ENCODE measurements around the gene SCYGR4.
"Not testable (repeated sequence)": the region's sequence is repeated elsewhere in the genome, so short reads cannot be mapped to it uniquely, and the experiment has no call there.

SCYGR4 gene, protein sequence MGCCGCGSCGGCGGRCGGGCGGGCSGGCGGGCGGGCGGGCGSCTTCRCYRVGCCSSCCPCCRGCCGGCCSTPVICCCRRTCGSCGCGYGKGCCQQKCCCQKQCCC

DNA sequence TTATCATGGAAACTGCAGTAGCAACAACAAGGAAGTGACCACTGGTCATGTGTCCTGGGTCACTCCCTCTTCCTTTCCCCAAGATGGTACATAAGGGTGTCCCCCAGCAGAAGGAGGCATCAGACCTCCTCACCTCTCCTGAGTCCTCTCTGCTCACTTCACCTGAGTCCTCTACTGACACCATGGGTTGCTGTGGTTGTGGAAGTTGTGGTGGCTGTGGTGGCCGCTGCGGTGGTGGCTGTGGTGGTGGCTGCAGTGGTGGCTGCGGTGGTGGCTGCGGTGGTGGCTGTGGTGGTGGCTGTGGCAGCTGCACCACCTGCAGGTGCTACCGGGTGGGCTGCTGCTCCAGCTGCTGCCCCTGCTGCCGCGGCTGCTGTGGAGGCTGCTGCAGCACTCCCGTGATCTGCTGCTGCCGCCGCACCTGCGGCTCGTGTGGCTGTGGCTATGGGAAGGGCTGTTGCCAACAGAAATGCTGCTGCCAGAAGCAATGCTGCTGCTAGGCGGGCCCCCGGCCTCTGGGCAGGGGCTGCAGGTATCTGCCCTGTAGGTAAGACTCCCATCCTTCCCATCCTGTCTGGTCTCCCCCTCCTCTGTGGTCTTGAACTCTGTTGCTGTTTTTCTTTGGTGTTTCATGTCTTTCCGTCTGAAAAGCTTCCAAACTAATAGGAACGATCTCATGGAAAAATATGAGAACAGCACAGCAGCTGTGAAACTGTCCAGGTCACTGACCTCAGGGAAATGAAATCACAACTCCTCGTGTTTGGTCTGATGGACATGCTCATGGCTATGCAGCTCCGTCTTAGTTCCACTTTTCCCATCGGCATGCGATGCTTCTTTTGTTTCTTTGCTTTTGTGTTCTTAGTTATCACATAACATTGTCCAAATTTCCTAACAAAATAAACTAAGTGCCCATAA is at the start of gene SCYGR4:
SCYGR4 (plus strand) TSS at position 183 of the 915 bp plus-strand sequence; CDS start at position 183, 0 bp downstream.
- no peak for DNase-seq

DNA sequence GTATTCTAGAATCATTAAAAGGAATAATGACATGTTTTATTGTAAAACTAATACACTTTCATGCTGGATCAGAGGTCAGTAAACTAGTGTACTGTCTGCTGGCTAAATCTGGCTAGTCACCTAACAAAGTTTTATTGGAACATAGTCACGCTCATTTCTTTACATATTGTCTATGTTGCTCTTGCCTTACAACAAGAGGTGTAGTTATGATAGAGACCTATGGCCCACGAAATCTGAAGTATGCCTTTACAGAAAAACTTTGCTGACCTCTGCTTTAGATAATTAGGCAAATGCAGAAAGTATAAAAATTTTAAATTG is 48.5 kb upstream of the SCYGR4 start:
- no peak for DNase-seq

DNA sequence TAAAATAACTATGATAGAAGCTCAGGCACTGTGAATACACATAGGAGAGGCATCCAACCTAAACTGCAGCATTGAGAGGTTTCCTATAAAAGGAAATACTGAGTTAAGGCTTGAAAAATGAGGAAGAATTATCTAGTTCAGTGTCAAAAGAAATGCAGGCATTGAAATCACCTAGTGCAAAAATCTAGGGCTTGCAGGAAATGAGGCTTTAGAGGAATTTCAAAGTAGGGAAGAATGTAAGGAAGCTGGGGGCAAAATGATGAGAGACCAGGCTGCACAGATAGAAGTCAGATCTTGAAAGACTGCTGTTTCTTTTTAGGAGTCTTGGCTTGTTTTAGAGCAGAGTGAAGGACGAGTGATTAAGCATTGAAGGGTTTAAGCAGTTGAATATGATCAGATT is 46.7 kb upstream of the SCYGR4 start:
- no peak for DNase-seq

DNA sequence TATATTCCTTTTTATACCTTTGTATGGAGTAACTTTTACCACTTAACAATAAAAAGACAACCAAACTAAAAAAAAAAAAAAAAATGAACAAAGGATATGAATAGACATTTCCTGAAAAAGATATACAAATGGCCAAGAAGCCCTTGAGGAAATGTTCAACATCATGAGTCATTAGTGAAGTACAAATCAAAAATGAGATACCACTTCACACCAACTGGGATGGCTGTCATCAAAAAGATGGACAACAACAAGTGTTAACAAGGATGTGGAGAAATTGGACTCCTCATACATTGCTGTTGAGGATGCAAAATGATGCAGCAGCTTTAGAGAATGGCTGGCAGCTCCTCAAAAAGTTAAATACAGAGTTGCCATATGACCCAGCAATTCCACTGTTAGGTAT is 41.2 kb upstream of the SCYGR4 start:
- no peak for DNase-seq

DNA sequence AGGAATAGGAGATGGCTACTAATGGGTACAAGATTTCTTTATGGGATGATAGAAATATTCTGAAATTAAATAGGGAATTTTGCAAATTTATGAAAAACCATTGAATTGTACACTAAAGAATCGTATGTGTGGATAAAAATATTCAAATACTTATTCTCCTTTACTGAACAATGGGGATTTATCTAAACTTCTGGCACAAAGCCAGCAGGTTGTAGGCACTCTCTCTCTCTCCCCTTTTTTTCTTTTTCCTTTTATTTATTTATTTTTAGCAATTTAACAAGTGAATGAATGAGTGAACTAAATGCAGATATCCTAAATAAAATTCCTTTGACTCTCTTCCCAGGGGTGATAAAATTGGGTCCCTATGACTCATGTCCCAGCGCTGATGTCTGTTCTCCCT is 40.5 kb upstream of the SCYGR4 start:
- no peak for DNase-seq

DNA sequence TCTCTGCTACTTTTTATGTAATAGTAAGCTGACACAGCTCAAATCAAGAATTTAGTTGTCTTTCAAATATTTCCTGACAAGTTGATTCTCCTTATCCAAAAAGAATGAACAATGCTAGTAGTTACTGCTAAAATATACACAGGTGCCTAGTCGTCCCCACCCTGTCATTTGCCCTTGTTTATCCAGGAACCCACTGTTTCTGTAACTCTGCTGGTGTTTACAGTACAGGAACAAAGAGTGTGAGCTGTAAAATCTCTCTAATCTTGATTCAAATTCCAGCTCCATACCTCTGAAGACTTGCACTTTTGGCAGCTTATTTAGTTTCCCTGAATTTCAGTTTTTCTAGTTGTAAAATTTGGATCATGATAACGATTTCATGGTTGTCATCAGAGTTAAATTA is 39.7 kb upstream of the SCYGR4 start:
- DNase-seq: no peak

DNA sequence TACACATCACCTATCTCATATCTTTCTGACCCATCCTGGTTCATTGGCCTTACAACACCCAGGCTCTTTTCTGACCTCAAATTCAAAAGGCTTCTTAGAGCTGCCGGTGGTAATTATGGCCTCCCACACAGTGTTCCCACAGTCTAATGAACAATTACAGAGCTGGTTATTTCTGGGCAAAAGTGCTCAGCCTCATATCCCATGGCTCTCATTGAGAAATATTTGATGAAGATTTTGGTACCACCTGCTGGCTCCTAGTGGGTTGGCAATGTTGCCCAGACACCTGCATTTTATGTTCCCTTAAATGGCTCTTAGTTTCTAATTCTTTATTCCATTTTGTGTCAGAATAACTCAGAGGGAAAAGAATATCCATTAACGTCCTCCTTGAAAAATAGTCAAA is 38.7 kb upstream of the SCYGR4 start:
- DNase-seq: peak in 1 of 2 experiments; percentile 6

DNA sequence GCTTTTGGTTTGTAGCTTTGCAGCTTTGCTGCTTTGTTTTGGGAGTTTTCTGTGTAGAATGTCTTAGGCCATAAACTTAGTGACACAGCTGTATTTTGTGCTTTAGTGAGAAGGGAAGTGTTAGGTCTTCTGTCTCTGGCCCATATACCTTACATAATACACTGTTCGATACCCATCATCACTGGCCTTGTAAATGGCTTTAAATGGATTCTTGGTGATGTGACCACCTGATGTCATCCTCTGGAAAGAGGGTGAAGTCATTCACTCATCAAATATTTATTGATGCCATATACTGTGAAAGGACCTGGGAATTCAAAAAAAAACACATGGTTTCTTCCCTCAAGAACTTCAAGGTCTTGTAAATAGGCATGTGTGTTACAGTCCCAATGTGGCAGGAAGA is 37.5 kb upstream of the SCYGR4 start:
- DNase-seq: no peak

DNA sequence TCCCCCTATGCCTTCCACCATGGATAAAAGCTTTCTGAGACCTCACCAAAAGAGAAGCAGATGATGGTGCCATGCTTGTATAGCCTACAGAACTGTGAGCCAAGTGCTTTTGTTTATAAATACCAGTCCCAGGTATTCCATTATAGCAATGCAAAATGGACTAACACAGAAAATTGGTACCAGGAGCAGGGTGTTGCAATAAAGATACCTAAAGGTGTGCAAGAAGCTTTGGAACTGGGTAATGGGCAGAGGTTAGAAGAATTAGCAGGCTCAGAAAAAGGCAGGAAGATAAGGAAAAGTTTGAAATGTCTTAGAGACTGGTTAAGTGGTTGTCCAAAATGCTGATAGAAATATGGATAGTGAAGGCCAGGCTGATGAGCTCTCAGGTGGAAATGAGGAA is 34.9 kb upstream of the SCYGR4 start:
- DNase-seq: no peak

DNA sequence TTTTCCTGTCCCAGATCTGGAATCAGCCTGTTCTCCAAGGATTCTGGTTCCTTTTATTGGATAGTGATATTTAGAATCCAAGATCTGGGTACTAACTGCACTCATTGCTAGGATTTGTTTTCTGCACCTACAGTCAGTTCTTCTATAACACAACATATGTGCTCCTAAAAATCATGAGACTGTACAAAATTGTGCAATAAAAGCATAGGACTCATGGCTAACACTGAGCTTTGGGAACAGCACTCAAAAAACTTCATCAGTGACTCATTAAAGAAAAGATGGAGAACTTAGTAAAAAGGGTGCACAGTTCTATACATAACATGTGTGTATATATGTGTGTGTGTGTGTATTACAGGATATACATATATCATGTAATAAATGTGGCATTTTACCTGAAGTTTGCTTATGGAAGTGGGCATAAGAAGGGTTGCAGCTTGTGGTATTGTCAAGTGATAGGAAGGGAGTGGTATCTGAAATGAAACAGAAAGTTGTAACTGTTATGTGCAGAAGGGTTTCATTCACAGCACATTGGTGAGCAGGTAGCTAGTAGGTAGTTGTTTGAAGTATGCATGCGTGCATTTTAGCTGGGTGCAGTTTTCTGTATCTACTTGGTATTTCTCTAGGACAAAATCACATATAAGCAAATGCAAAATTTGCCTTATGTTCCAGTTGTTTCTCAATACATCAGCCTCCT is 24.5 kb upstream of the SCYGR4 start:
- DNase-seq: no peak

DNA sequence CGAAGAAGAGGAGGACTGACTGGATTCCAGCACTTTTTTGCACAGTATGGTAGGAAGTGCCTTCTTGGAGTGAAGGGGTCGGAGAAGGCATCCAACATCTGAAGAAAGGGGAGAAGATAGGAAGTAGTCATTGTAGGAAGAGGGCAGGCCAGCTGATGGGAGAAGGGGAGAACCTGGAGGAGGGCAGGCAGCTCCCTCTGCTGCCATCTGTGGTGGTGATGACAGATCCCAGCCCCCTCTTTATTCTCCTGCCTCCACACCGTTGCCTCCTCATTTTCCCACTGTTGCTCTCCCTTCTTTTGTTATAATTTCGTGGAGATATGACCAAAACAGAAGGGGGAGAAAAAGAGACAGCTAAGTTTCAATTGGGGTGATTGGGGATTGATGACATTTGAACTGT is 21.5 kb upstream of the SCYGR4 start:
- DNase-seq: no peak

DNA sequence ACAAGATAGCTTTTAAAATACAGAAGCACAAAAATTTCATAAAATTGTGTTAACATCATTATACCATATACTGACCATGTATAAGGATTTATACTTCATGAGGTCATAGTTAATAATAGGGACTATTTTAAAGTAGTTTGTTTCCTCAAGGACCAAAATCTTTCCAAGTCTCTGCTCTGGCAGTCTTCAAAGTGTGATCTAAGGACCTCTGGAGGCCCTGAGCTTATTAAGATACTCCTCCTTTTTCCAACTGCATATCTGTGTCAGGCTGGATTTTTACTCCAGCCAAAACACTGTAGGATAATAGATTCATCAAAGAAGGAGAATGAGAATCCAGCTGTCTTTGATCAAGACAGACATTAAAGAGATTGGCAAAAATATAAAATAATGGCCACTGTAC is 20.3 kb upstream of the SCYGR4 start:
- no peak for DNase-seq

DNA sequence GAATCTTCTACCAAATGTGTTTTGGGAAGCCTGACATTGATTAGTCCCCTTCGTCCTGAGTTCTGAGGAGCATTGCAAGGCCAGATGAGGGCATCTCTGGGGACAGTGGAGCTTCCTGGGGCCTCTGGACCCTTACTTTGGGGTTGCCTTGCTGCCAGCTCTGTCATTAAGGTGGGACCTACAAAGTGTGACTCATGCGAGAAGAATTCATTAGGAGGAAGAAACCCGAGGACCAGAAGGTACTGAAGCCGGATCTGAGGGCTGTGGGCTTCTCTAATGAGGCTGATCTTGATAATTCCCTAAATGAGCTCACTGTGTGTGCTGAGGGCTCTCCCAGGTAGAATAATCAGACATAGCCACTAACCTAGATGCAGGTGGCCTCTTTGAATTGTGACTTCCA is 19.3 kb upstream of the SCYGR4 start:
- DNase-seq: no peak

DNA sequence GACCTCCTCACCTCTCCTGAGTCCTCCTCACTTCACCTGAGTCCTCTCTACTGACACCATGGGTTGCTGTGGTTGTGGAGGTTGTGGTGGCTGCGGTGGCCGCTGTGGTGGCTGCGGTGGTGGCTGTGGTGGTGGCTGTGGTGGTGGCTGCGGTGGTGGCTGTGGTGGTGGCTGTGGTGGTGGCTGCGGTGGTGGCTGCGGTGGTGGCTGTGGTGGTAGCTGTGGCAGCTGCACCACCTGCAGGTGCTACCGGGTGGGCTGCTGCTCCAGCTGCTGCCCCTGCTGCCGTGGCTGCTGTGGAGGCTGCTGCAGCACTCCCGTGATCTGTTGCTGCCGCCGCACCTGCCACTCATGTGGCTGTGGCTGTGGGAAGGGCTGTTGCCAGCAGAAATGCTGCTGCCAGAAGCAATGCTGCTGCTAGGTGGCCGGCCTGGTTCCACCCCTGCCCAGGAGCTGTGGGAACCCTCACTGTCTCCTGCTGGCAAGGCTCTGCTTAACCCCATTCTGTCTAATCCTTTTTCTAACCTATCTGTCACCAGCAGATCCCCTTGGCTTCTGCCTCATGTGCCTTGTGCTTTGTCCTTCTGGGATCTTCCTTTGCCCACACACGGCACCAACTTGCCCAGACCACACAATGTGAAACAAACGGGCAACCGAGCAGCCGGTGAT is 18.3 kb upstream of the SCYGR4 start, which contains the start of gene SCYGR2:
SCYGR2 (plus strand) TSS at position 59 of the 669 bp plus-strand sequence; CDS start at position 59, 0 bp downstream.
- not testable (repeated sequence) for DNase-seq

DNA sequence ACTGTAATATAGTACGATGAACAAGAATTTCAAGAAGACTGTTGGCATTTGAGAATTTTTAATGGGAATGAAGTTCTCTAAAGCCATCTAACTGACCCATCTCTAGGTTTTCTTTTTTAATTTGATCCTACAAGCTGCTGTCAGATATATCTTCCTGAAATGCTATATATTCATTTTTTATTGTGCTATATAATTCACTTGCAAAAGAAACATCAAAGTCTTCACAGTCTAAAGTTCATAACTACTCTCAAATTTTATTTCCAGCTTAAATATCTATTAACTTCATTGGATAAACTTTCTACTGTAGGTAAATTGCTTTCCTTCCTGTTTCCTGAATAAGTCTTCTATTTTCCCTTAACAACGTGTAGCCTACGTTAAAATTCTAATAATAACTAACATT is 14.9 kb upstream of the SCYGR4 start:
- no peak for DNase-seq

DNA sequence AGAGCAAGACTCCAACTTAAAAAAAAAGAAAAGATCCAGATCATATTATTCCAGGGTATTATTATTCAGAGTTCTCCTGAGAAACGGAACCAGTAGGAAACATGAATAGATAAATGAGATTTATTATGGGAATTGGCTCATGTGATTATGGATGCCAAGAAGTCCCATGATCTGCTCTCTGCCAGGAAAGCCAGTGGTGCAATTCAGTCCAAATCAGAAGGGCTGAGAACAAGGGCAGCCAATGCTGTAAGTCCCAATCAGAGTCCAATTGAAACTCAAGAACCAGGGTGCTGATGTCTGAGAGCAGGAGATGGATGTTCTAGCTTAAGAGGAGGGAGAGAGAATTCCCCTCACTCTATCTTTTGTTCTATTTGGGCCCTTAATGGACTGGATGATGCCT is 10.8 kb upstream of the SCYGR4 start:
- no peak for DNase-seq

DNA sequence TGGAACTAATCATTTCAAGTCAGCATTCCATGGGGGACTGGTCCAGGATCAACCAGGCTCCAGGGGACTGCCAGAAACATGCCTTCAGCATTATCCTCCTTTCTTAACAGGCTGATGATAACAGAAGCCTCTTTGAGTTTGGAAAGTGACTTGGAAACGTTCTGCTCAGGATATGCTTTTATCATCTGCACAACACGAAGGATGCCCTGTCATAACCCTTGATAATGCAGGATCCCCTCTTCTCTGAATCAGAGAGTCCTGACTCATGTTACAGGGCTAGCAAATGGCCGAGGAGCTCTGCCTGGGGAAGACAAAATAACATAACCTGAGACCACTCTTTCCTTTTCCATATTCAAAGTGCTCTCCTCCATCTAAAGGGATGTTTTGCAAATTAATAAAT is 9.4 kb upstream of the SCYGR4 start:
- DNase-seq: no peak

DNA sequence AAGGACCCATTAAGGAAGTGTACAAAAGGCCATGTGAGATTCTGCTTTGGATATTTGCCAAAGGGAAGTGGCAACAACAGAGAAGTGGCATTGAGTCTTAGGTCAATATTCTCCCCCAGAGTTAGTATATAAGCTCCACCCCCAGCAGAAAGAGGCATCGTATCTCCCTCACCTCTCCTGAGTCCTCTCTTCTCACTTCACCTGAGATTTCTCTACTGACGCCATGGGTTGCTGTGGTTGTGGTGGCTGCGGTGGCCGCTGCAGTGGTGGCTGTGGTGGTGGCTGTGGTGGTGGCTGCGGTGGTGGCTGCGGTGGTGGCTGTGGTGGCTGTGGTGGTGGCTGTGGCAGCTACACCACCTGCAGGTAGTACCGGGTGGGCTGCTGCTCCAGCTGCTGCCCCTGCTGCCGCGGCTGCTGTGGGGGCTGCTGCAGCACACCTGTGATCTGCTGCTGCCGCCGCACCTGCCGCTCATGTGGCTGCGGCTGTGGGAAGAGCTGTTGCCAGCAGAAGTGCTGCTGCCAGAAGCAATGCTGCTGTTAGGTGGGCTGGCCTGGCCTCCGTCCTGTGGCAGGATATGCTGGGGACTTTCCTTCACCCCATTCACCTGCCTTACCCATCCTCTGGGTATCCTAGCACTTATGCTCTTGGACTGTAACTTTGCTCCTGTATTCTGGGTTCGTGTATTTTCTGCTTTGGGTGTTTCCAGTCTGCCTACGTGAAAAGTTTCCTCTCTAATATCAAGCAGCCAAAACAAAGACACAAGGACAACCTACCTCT is 8.5 kb upstream of the SCYGR4 start:
- DNase-seq: no peak

DNA sequence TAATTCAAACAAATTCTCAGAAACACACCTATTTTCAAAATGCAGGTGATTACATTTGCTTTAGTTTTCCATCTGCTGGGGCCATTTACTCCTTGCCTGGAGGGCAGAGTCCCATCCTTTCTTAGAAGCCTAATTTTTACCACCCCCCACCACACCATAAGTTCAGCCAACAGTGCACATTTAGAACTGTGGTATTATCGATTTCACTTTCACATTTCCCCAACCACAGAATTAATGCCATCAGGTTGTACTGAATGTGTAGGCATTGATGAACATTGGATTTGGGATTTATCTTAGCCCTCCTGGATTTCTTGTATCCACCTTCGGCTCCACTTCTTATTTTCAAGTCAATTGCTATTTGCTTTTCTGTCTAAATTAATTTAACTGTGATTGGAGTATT is 7.2 kb upstream of the SCYGR4 start:
- DNase-seq: no peak

DNA sequence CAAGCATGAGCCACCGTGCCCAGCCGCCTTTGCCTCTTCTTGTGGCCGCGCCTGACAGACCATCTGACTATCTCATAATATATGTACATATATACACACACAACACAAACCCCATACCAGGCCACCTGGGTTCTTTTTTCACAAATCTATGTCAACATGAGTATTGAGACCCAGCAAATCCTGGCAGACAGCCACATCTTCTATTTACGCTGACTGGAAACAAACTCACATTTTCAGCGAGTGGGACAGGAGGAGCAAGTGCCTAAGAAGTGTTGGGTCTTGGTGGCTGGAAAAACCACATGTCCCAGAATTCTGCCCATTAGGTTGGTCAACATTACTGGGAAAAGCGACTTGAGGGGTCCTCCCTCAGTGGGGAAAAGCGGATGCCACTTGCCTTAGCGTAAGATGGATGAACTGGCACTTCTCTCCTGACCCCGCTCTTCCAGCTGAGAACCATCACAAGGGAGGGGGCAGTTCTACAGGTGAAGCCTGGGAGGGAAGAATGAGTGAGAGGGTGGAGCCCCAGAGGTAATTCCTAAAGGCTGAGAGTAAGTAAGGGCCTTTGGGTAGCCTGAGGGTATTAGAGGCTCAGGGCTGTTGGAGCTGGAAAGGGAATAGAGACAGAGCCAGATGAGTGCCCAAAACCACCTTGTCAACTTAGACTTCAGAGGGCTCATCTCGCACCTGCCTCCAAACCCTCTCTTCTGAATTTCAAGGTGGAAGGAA is 4.6 kb upstream of the SCYGR4 start:
- no peak for DNase-seq

DNA sequence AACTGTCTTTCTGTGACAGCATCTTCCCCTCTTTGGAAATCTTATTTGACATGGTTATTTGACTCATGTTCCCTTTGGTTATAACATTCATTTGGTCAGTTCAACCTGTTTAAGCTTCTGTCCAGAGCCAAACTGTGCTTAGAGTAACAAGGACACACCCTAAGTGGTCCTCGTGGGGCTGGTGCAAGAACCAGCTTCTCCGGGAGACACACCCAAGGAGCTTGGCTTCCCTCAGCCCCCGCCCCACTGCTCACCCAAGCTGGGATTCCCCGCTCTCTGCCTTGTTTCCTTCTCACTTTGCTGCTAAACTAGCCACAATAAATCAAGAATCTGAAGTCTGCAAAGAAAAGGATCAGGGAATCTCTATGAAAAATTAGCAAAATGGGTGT is 4.0 kb upstream of the SCYGR4 start:
- no peak for DNase-seq

DNA sequence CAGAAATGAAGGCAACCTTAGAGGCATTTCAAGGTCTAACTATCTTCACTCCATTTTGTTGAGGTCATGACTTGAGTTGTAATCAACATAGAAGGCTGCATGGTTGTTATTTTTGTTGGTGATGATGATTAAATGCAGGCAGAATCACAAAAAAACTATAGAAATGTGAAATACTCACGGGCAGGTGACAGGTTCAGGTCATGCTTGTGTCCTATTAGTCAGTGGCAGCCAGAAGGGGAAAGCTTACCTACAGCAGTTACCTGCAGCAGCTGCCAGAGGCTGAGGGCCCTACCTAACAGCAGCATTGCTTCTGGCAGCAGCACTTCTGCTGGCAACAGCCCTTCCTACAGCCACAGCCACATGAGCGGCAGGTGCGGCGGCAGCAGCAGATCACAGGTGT is 3.1 kb upstream of the SCYGR4 start:
- no peak for DNase-seq
